ENCODE results near the gene MEX3D.

DNA sequence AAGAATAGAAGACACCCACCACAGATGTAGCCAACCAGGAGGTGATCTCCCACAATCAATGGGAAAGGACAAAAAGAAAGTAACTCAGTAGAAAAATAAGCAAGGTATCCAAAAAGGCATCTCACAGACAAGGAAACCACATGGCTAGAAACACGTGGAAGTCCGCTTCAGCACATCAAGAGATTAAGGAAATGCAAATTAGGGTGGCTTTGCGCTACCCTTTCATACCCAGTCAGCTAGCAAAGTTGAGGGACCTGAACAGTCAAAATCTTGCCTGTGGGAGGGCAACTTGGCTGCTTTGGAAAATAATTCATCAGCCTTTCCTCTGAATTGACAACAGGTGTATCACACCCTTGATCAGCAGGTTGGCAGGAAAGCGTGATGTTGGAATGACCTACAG lies 48.8 kb upstream of the MEX3D start:
- TF ChIP-seq, protein P1, sequence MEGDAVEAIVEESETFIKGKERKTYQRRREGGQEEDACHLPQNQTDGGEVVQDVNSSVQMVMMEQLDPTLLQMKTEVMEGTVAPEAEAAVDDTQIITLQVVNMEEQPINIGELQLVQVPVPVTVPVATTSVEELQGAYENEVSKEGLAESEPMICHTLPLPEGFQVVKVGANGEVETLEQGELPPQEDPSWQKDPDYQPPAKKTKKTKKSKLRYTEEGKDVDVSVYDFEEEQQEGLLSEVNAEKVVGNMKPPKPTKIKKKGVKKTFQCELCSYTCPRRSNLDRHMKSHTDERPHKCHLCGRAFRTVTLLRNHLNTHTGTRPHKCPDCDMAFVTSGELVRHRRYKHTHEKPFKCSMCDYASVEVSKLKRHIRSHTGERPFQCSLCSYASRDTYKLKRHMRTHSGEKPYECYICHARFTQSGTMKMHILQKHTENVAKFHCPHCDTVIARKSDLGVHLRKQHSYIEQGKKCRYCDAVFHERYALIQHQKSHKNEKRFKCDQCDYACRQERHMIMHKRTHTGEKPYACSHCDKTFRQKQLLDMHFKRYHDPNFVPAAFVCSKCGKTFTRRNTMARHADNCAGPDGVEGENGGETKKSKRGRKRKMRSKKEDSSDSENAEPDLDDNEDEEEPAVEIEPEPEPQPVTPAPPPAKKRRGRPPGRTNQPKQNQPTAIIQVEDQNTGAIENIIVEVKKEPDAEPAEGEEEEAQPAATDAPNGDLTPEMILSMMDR (IDR thresholded peaks at IDR 0.05; ENCODE audit: poor library complexity): no peak
- TF ChIP-seq EZH2phosphoT487 (IDR thresholded peaks at IDR 0.05; ENCODE audit: low read depth, severe bottlenecking, unreplicated experiment): no peak

Measured in hepatocyte (in vitro differentiated cells).